Stimulated activated CD4-positive, alpha-beta T cell treated with anti-CD3 and anti-CD28 coated beads, Interleukin-15, amount 100 ng/mL, for 1 hour (primary cell): ENCODE results near the gene PPARA.

Experiments used
- DNase-seq, 2 donors: peaks; one replicate each; pipeline ENCODE4 v3.0.0-alpha.2; 2020; ENCODE audit warnings: low read depth in 1 of 2, low spot score in 1 of 2

Gene PPARA

DNA sequence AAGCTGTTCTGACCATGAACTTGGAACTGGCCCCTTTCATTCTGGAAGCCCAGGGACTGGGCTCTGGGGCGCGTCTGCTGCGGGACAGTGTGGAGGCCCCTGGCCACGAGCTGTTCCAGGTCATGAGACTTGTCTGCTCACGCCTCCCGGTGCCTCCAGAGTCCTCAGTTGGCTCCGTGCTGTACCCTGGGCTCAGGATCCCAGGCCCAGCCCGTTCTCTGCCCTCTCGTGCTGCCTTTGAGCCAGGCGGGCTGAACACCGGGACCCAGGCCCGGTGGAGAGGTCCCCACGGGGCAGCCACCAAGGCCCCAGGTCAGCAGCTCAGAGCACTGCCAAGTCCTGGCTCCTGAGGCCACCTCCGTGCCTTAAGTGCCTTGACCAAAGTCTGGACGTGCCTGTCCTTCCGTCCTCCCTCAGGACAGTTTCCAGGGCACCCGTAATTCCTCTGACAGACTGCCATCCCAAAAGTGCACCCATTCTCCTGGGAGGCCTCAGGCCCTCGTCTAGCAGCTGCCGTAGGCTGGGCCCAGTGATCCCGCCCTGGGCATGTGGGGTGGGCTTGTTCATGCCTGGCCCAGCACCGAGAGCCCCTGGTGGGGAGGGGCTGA is 36.3 kb upstream of the PPARA start:
- no peak for DNase-seq

DNA sequence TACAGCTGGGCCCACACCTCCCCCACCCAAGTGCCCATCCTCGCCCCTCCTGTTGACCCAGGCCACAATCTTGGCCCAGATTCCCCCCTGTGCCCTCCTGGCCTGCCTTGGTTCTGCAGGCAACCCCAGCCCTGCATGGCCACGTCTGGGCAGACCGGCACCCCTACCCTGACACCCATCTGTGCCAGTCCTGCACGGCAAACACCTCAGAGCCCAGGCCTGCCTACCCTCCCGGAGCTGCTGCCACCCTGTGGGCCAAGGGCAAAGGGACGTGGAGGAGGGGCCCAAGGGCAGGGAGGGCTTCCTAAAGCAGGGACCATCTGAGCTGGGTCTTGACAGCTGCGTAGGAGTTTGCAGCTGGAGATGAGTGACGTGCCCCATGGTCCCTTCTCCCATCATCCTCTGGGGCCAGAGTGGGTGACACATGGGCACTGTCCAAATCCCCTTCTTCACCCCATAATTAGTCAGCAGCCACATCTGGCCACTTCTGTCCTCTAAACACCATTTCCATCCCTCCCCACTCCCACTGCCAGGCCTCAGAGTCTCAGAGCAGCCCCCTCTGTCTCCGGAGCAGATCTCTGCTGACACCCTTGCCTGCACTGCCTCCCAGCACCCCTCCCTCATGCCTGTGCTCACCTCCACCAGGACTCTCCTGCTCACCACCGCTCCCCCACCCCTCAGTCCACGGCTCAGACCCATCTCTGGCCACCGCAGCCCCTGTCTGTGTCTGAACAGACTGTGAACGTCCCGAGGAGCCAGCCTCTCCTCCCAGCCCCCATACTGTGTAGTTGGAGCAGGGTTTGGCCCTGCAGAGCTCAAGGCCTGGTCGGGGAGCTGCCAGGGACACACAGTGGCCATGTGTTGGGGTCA is 35.6 kb upstream of the PPARA start:
- no peak for DNase-seq

DNA sequence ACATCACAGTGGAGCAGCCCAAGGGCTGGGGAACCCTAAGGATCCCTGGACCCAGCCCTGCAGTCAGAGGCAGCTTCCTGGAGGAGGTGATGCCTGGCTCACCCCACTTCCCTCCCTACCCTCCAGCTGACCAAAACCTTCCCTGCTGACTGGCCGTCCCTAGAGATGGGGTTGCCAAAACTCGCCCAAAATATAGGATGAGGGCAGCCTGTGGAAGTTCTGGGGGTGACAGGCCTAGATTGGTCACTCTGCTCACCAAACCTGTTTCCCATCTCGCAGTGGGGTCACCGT is 35.0 kb upstream of the PPARA start:
- DNase-seq = no peak

DNA sequence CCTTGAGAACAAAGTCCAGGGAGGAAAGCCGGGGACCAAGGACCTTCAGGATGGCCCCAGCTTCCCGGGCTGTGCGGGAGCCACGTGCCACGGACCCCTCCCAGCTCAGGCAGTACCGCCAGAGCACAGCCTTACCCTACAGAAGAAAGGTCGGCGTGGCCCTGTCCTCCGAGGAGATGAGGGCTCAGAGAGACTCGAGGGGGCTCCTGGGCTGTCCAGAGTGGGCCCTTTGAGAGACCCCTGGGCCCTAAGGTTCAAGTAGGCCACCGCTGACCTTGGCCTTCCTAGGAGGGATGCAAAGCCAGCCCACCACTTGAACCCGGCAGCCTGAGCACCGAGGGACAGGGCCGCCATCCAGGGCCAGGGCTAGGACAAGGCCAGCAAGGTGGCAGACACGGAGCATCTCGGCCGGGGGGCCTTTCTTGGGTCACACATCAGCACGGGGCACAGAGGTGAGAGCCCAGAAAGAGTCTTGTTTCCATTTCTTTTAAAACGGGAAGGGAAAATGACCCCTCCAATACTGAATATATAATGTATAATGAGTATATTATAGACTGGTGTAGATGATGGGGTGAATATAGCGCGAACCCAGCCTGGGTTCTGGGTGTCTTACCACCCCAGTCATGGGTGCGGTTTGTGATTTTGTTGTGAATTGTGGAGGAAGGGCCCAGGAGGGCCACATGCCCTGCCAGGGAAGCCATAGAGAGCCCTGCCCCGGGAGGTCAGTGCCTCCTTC is 34.4 kb upstream of the PPARA start:
- DNase-seq = no peak

DNA sequence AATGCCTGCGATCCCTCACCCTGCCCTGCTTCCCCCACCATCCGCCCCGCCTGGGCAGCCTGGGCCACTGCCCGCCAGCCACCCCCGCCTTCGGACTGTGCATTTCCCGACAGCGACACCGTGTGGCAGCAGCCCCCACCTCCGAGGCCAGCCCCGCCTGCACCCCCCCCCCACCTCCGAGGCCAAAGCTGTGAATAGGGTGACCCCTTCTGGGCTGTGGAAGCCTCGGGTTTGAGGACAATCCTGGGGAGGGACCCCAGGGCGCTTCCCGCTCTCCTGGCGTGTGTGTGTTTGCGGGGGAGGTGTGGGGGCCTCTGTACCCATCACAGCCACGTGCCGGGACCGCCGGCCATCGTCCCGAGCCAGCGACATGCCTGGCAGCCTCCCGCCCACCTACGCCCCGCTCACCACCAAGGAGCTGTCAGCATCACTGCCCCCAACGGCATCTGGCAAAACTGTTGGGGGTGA is 33.8 kb upstream of the PPARA start:
- peak; percentile 70 to 75 for DNase-seq

DNA sequence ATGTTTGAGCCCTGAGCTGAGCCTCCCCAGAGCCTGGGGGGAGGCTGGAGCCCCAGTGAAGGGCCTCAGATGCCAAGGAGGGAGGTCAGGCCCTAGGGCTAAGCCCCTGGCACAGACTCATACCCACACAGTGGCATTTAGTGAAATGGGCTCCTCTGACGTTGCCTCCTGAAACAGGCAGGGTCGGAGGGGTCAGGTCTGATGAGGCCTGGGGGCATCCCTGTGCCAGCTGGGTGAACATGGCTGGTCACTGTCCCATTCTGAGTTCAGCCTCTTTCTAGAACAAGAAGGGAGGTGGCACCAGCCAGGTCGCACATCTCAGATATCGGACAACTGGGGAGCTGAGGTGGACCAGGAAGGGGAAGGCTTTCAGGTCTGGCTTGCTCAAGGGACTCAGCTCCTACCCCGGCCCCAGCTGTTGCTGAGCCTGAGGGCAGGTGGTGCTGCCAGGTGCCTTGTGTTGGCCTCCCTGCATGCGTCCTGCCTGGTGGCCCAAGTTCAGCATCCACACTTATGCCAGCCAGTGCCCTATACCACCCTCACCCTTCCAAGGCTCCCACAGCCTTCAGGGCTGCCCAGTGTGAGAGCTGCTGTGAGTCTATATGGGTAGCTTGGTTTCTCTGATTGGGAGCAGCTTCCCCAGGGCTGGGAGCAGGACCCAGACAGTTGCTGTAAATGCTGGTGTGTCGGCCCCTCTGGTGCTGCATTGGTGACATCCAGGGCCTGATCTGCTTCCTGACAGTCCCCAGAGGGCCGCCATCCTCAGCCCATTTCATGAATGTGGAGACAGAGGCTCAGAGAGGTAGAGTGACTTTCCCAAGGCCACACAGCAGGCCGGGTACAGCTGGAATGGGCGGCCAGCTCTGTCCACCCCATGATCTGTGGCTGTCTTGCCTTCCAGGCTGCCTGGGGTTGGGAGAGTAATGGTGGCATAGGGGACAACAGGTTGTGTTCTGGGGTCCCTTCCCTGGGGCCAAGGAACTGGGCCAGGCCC is 32.8 kb upstream of the PPARA start:
- DNase-seq = no peak

DNA sequence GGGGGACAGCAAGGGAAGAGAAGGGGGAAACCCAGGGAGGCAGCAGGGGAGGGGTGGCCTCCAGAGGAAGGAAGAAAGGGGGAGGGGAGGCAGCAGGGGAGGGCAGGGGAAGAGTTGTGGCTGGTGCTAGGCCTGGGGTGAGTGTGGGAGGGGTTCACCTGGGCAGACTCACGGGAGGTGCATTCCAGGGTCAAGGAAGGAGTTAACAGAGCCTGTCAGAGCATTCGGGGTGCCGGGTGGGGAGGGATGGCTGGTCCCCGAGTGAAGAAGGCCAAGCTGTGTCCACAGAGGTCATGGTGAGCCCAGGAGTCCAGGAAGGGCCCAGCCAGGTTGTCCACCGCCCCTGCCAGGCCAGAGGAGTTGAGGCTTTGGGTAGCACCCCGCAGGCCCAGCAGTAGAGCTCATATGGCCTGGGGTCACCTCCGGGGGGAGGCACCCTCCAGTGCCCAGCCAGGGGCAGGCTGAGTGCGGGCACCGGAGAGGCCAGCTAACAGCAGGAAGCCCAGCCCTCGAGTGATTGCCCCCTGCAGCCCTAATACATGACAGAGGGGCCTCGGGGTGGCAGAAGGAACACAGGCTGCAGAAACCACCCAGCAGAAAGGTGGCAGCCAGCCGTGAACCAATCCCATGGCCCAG is 31.1 kb upstream of the PPARA start:
- DNase-seq = no peak

DNA sequence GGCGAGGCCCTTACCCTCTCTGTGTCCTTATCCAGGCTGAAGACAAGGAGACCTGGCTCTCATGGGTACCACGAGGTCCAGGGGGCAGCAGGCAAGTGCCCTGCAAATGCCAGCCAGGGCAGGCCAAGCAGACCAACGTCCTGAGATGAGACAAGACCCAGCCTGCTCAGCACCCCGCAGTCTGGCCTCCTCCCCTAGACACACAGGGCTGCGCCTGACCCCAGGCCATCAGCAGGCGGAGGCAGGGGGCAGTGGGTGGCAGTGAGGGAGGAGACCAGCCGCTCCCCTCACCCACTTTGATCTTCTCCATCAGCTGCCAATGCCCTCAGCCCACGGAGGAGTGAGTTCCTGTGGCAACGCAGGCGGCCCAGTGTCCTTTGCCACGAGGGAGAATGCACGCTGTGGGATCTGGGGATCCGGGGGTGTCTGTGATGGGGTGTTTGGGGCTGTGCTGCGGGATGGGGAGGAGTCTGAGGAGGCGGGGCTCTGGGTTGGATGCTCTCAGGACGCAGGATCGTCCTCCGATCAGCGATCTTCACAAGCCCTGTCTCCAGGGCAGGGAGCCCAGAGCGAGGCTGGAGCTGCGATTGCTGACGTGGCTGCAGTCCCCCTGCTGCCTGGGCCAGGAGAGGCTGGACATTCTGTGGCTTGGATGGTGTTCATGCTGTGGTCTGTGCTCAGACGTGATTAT is 30.5 kb upstream of the PPARA start:
- DNase-seq = no peak

DNA sequence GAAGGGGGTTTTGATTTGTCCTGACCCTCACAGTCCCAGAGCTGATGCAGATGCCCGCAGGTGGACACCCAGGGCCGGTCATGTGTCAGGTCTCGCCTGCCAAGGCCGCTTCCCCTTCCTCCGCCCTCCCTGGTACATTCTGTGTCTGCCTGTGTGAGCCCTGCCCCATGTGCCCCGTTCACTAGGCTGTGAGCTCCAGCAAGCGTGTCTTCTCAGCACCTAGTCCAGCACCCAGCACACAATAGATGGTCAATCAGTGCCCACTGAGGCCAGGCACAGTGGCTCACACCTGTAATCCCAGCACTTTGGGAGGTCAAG is 29.9 kb upstream of the PPARA start:
- no peak for DNase-seq

DNA sequence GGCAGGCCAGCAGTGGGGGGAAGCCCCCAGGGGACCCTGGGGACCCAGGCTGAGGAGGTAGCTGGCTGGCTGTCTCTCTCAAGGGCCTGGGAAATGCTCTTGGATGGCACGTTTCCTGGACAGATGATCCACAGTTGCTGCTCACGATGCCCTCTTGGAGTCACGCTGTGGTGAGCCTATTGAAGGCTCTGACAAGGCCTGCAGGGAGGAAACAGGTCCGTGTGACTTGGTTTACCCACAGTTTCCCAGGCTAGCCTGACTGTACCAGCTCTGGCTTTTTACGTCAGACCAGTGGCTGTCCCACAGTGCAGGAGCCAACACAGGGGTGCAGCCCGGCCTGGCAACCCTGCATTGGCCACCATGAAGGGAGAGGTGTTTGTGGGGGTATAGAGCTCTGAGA is 29.2 kb upstream of the PPARA start:
- no peak for DNase-seq

DNA sequence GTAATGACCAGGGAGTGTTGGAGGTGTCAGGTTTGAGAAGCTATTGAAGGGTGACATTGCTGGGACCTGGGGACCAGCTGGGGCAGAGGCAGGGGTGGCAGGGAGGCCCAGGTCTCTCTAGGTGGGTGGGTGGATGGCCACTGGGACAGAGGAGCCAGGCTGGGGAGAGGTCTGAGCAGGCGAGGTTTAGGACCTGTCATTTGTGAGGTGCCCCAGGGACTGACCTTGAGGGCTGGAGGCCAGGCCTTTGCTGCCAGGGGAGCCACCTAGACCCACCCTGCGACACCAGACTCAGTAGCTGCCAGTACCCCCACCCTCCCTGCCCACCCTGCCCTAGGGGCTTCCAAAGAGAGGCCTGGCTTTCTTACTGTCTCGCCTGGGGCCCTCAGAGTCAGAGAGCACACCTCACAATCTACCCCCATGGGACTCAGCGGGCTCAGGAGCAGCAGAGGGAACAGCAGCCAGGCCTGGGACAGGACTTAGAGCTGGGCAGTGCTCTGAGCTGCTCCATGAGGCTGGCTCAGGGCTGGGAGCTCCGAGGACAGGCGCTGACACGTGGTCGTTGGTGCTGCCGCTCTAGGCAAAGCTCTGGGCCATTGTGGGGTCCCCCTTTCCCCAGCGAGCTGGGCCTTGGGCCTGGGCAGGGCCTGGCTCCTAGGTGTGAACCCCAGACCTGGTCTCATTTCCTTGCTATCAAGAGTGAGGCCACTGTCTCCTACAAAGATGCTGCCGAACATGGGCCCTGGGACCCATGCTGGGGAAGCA is 28.6 kb upstream of the PPARA start:
- no peak for DNase-seq

DNA sequence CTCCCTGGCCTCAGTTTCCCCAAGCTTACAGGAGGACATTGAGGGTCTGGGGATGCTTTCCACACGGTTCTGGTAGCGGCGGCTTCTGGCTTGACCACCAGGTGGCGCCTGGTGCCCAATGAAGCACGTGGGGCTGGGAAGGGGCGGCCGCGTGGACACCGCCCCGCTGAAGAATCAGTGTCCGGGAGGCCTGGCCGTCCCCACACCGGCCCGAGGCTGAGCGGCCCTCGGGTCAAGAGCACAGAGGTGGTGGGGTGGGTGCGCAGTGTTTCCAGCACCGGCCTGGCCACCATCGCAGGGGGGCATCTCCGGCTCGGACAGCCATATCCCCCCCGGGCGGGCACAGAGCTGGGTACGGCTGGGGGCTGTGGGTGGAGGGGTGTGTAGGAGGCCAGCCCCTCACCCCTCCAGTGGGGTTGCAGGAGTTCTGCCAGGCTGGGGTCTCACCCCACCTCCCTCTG is 27.8 kb upstream of the PPARA start:
- DNase-seq = peak; percentile 38 to 66

DNA sequence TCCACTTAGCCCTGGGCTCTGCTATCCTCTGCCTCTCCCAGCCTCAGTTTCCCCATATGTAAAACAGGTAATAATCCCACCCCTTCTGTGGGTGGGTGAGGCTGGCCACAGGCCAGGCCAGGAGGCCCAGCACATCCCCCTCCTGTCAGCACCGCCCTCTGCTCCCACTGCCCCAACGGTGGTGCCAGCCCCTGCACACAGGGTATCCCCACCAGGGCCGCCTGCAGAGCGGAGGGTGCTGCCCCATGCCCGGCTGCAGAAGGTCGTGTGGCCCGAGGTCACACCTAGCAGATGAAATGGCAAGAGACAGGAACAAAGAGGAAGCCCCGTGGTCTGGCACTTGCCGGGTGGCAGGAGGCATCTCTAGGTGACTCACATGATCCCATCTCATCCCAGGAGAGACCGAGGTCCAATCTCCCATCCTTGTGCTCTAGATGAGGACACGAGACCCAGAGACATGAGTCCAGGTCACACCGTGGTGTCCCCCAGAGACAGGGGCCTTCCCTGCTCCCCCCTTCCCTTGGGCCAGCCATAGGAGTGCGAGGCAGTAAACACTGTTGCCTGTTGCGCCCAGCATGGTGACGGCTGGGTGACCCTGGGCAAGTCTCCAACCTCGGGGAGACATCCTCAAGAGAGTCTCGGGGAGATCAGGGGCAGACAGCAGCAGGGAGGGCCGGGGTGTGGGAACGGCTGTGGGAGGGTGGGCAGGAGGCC is 27.2 kb upstream of the PPARA start:
- DNase-seq = no peak

DNA sequence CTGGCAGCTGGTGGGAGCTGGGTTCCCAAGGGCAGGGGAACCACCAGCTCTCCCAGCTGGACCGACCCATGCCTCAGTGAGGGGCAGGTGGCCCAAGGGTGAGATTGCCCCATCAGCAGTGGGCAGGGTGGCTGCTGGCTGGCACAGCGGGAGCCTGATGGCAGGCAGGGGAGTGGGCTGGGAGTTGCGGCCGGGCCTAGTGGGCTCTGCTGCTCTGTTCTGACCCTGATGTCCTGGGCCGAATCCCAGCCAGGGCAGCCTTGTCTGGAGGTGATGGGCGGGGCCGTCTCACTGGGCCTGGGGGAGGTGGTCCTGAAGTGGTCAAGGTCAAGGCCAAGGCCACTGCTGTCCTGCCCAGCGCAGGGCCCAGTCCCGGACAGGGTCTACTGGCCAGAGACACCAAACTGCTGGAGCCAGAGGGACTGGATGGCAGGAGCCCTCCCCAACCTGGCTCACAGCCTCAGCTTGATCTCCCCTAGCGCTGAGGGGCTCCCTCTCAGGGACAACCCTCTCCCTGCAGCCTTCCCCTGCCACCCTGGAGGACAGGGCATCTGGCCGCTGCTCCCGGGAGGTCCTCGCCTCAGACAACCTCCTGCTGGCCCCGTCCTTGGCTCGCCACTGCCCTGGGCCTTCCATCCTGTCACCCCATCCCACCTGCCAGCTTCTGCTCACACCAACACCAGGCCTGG is 26.5 kb upstream of the PPARA start:
- no peak for DNase-seq

DNA sequence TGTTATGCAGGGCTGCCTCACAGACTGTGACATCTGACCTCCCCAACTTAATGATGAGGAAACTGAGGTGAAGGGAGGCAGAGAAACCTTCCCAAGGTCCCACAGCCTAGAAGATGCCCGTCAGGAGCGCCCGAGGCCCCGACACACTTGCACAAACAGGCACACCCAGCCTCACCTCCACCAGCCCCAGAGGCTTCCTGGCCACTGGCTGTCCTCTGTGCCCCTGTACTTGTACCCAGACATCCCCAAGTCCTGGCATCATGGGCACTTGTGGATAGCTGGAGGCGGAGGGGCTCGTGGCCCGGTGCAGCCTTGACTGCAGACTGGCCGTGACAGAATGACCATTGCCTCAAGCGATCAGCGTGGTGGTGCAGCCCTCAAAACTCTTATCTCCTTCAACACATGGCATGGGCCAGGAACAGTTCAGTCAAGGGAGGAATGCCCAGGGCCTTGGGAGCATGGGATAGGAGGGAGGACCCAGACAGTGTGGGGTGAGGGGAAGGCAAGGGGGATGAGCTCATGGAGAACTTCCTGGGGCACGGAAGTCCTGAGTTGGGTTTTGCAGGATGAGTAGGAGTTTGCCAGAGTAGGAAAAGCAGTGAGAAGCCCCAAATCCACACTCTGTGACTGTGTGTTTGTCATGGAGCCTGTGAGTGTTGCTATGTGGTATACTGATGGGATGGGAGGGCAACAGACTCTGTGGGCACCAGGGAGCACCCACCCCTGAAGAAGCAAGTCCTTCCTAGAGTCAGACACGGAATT is 25.8 kb upstream of the PPARA start:
- no peak for DNase-seq

DNA sequence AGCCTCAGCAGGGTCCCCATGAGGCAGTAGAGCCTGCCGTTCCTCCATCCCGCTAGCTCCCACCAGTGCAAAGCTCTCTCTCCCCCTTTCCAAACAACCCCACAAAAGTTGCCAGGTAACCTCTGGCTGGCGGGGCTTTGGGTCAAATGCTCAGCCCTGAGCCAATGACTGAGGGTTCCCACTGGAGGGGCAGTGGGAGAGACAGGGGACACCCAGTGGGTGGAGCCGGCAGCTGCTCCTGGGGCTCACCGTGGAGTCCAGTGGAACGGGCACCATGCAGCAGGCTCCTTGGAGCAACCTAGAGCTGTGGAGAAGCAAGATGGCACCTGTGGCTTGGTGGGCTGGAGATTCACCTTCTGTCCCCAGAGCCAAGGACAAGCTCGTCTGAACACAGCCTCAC is 25.0 kb upstream of the PPARA start:
- no peak for DNase-seq
